Breast epithelium (tissue), 4 donors: ENCODE data around the gene PALM3. TPM values are rescaled to one million over a fixed set of nuclear protein-coding genes. Genes with fewer than 3 reads are reported as not detected.

Experiments used
- DNase-seq, 2 donors: peaks; one replicate each; pipeline ENCODE4 v3.0.0-alpha.2; 2019; ENCODE audit warnings: low spot score in 2 of 2
- H3K27ac ChIP-seq, 2 donors: fragments of 200-600 bp; sonication (generic) in 1 of 2; one replicate each; pipeline ENCODE4 v1.5.1; 2016 to 2019; ENCODE audit warnings: mild to moderate bottlenecking in 1 of 2
- H3K27me3 ChIP-seq, 2 donors: fragments of 200-600 bp; sonication (generic) in 1 of 2; one replicate each; pipeline versions ENCODE4 v1.5.1 to v1.6.0; 2017 to 2019; ENCODE audit warnings: control low read depth in 1 of 2, mild to moderate bottlenecking in 1 of 2
- H3K36me3 ChIP-seq: fragments of 200-600 bp; one replicate; pipeline ENCODE4 v1.5.1; 2019
- H3K4me1 ChIP-seq, 2 donors: fragments of 200-600 bp; sonication (generic); one replicate each; pipeline ENCODE4 v1.5.1; 2016 to 2019; ENCODE audit warnings: control low read depth in 1 of 2
- H3K4me3 ChIP-seq, 3 donors: fragments of 200-600 bp; sonication (generic); 1 replicate in 2 of 3; 2 replicates in 1 of 3; pipeline ENCODE4 v1.5.1; 2016 to 2019; ENCODE audit warnings: mild to moderate bottlenecking in 3 of 3, moderate library complexity in 2 of 3
- H3K9me3 ChIP-seq, 2 donors: fragments of 200-600 bp; sonication (generic) in 1 of 2; one replicate each; pipeline ENCODE4 v1.5.1; 2016 to 2019; ENCODE audit warnings: control low read depth in 1 of 2
- CTCF ChIP-seq, 3 donors: fragments of 450-650 bp; IDR thresholded peaks; one replicate each; pipeline ENCODE4 v1.5.1; 2016 to 2017; ENCODE audit warnings: antibody characterized with exemption in 3 of 3, mild to moderate bottlenecking in 3 of 3, moderate library complexity in 3 of 3
- POLR2A ChIP-seq: fragments of 450-650 bp; IDR thresholded peaks from one replicate; pipeline ENCODE4 v1.6.1; 2016; ENCODE audit warnings: antibody characterized with exemption, mild to moderate bottlenecking, moderate library complexity
- POLR2AphosphoS5 ChIP-seq, 3 donors: sonication (generic); formaldehyde crosslinking; IDR thresholded peaks; one replicate each; pipeline ENCODE4 v1.6.1; 2017; ENCODE audit warnings: antibody characterized with exemption in 3 of 3
- intact Hi-C: fragments of 100-400 bp; cut with DNase I; formaldehyde crosslinking; loops from one replicate; pipeline ENCODE4 v1.15.1; 2023; ENCODE audit warnings: low total_unique reads
- total RNA-seq, 3 donors: library from RNA; depleted of rRNA; stranded (reverse); fragments of >200 nt; gene quantifications; one replicate each; pipeline ENCODE4 v1.1.0, GENCODE V29; 2016

The PALM3 gene
- total RNA-seq, 3 donors from 2014 or later, result 2.5 to 3.9 TPM; not detected in 1

- Histone ChIP-seq H3K27me3 (no peaks in the 10 kb centered on the region), H3K4me3 (peak overlapping the region; percentile 76 to 88 (median 78)), H3K36me3 (no peaks in the 10 kb centered on the region), H3K4me1 (peaks cover 0 to 21% of the 10 kb centered on the region in 2 donors), H3K9me3 (no peaks in the 10 kb centered on the region), H3K27ac (peak overlapping the region; percentile 99 to 100)
- TF ChIP-seq POLR2A, result no peak
- peak in 2 of 3 donors; percentile 8 to 97 for TF ChIP-seq POLR2AphosphoS5 (IDR thresholded peaks at IDR 0.05)
- TF ChIP-seq CTCF (IDR thresholded peaks at IDR 0.05), result peak in 1 of 3 donors; percentile 11
- DNase-seq, result peak; percentile 93 to 96
- intact Hi-C loops, result no loop called here
Observed at GRCh38 chr19:14005349-14006084, 56.4 kb downstream of the PALM3 start.

GRCh38 chr19:14004619-14005348 lies 57.1 kb downstream of the PALM3 start:
- Histone ChIP-seq H3K4me3 (peak overlapping the region; percentile 76 to 88 (median 78)), H3K27ac (peak overlapping the region; percentile 99 to 100), H3K4me1 (peaks cover 0 to 21% of the 10 kb centered on the region in 2 donors), H3K36me3 (no peaks in the 10 kb centered on the region), H3K27me3 (no peaks in the 10 kb centered on the region), H3K9me3 (no peaks in the 10 kb centered on the region)
- no peak for TF ChIP-seq POLR2A
- TF ChIP-seq POLR2AphosphoS5 (IDR thresholded peaks at IDR 0.05), result peak in 2 of 3 donors; percentile 34 to 51
- peak in 1 of 2 donors; percentile 83 for DNase-seq
- intact Hi-C loops, result no loop called here

Other genes starting within 250 kb of the PALM3 start
- not detected for gene NANOS3, start 184.9 kb downstream of the PALM3 start, total RNA-seq
- 1 to 10 TPM; 1.3 to 6.3 (median 1.6) TPM for gene BRME1, start 156.0 kb downstream of the PALM3 start, total RNA-seq
- gene CC2D1A, start 155.9 kb downstream of the PALM3 start, total RNA-seq, result 10 to 100 TPM; 16.6 to 50.1 (median 43.6) TPM
- 1 to 10 TPM in 2 of 3 donors, under 1 TPM in 1; 0.80 to 8.8 (median 2.3) TPM for gene PODNL1, start 123.7 kb downstream of the PALM3 start, total RNA-seq
- gene DCAF15, start 109.6 kb downstream of the PALM3 start, total RNA-seq, result 10 to 100 TPM; 13.4 to 22.7 (median 19.0) TPM
- gene RFX1, start 55.8 kb downstream of the PALM3 start, total RNA-seq, result 1 to 10 TPM; 2.6 to 3.7 (median 3.6) TPM
- gene RLN3, start 33.9 kb downstream of the PALM3 start, total RNA-seq, result not detected
- 10 to 100 TPM in 1 of 3 donors, 1 to 10 TPM in 2; 5.1 to 11.0 (median 5.2) TPM for gene IL27RA, start 30.3 kb downstream of the PALM3 start, total RNA-seq
- gene MISP3, start 10.7 kb upstream of the PALM3 start, total RNA-seq, result 1 to 10 TPM; 4.6 to 6.4 (median 5.0) TPM
- not detected for gene C19orf67, start 23.7 kb upstream of the PALM3 start, total RNA-seq
- gene SAMD1, start 28.7 kb upstream of the PALM3 start, total RNA-seq, result 10 to 100 TPM; 10.8 to 15.4 (median 14.2) TPM
- gene PRKACA, start 55.7 kb upstream of the PALM3 start, total RNA-seq, result 10 to 100 TPM; 27.2 to 44.8 (median 35.4) TPM
- 1 to 10 TPM in 2 of 3 donors, under 1 TPM in 1; 0.66 to 1.6 (median 1.2) TPM for gene ASF1B, start 74.5 kb upstream of the PALM3 start, total RNA-seq
- gene ADGRL1, start 144.1 kb upstream of the PALM3 start, total RNA-seq, result 10 to 100 TPM; 11.2 to 14.7 (median 11.6) TPM